ENCODE measurements around the gene METTL27. TPM values are rescaled to one million over a fixed set of nuclear protein-coding genes. Genes with fewer than 3 reads are reported as not detected.
"Not testable (repeated sequence)": the region's sequence is repeated elsewhere in the genome, so short reads cannot be mapped to it uniquely, and the experiment has no call there.

Gene METTL27
- total RNA-seq, 2 donors from 2014 or later: 0.76 to 1.5 TPM

DNA sequence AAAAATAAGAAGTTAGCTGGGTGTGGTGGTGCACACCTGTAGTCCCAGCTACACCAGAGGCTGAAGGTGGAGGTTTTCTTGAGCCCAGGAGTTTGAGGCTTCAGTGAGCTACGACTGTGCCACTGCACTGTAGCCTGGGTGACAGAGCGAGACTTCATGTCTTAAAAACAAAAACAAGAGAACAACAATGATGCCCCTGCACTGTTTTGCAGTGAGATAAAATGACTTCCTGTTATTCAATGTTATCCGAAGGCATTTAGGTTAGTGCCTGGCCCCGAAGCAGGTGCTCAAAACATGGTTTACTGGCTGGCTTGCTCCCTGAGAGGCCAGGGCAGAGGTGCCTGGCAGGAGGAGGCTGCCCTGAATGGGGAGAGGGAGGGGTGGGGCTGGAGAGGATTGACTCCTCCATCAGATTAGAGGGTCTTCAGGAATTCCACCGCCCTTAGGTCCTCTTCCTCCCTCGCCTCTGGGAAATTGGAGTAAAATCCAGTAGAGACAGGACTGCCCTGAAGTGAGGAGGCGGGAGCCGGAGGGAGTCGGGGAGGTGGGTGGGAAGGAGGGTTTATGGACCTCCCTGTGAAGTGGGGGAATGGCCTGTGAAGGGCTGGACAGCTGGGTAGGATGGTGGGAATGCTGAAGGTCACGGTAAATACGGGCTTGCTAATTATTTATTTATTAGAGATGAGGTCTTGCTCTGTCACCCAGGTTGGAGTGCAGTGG is 18.3 kb downstream of the METTL27 start:
- H3K27me3 Mint-ChIP-seq: peaks cover 8% of the 10 kb centered on the region
- no peak for ATAC-seq (replicated peaks)
- H3K4me1 Mint-ChIP-seq: peaks cover 3% of the 10 kb centered on the region
- H3K27ac Mint-ChIP-seq: no peak overlapping the region
- no peak overlapping the region for H3K4me3 Mint-ChIP-seq
- H3K36me3 Mint-ChIP-seq (ENCODE audit: low read depth): no peaks in the 10 kb centered on the region
- no peaks in the 10 kb centered on the region for H3K9me3 Mint-ChIP-seq

DNA sequence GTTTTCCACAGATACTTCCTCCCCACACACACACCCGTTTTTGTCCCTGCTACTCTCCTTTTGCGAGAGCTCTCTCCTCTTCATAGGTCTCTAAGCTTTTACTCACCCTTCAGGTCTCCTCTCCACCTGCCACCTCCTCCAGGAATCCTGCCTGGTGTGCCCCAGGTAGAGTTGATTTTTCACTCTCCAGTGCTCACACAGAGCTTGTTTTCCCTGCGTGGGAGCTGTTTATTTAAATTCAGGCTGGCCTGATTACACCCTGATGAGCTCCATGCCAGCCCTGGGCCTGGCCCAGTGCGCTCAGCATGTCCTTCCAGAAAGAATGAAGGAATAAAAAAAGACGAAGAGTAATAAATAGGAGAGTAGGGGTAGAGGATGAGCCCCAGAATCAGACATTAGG is 19.1 kb downstream of the METTL27 start:
- no peaks in the 10 kb centered on the region for H3K36me3 Mint-ChIP-seq (ENCODE audit: low read depth)
- no peak overlapping the region for H3K27ac Mint-ChIP-seq
- no peaks in the 10 kb centered on the region for H3K9me3 Mint-ChIP-seq
- peaks cover 3% of the 10 kb centered on the region for H3K4me1 Mint-ChIP-seq
- ATAC-seq (replicated peaks): no peak
- no peak overlapping the region for H3K4me3 Mint-ChIP-seq
- H3K27me3 Mint-ChIP-seq: peaks cover 8% of the 10 kb centered on the region

DNA sequence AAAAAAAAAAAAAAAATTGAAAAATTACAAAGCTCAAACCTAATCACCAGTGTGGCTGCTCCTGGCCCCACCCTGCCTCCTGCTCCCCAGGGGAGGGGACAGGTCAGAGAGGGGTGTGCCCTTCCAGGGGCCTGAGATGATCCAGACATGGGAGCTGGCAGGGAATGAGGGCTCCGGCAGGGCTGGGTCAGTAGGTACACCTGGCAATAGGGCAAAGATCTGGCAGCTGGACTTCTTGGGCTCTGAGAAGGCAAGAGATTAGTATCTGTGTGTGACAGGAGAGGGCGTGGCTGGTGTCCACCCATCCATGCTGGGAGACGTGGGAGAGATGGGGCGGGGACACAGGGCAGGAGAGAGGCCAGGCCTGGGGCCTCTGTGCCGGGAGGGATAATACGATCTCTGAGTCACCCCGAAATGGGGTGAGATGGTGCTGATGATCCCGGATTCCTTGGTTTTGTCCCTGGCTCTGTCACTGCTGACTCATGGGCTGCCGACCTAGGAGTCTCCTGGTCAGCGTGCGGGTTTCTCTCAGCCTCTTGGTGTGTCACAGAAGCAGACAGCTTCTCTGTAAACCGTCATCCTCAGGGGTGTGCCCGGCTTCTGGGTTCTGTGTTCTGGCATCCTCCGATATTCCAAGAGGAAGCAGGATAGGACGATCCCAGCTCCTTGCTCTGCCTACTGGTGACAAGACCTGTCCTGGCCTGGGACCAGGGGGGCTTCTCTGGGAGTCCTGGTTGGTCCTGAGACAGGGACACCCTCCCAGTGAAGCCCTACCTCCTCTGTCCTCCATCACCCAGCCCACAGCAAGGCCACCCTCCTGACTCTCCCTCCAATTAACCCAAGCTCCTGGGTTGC is 19.8 kb downstream of the METTL27 start:
- H3K4me1 Mint-ChIP-seq: peaks cover 3% of the 10 kb centered on the region
- H3K4me3 Mint-ChIP-seq: no peak overlapping the region
- ATAC-seq (replicated peaks): no peak
- no peaks in the 10 kb centered on the region for H3K9me3 Mint-ChIP-seq
- H3K27ac Mint-ChIP-seq: no peak overlapping the region
- peaks cover 8% of the 10 kb centered on the region for H3K27me3 Mint-ChIP-seq
- no peaks in the 10 kb centered on the region for H3K36me3 Mint-ChIP-seq (ENCODE audit: low read depth)

DNA sequence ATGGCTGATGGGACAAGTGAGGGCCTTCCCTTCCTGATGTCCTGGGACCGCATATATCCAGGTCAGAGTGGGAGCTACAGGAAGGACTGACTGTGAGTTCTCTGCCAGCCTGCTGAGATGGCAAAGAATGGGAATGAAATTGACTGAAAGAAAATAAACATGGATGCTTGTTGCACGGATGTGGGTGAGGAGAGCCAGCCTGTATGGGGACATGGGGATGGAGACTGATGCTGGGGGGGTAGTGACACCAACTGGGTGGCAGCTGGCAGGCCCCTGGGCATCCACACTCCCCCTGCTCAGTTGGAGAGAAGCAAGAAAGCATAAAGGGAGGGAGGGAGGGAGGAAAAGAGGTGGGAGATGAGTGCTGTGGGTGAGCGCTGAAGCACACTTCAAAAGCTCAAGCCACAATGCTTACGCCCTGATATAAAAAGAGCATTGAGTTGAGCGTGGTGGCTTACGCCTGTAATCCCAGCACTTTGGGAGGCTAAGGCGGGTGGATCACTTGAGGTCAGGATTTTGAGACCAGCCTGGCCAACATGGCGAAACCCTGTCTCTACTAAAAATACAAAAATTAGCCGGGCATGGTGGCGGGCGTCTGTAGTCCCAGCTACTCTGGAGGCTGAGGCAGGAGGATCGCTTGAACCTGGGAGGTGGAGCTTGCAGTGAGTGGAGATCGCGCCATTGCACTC is 20.6 kb downstream of the METTL27 start:
- H3K4me1 Mint-ChIP-seq; H3K27me3 Mint-ChIP-seq; H3K36me3 Mint-ChIP-seq (ENCODE audit: low read depth); H3K27ac Mint-ChIP-seq; ATAC-seq (replicated peaks); H3K4me3 Mint-ChIP-seq; H3K9me3 Mint-ChIP-seq: not testable (repeated sequence)

DNA sequence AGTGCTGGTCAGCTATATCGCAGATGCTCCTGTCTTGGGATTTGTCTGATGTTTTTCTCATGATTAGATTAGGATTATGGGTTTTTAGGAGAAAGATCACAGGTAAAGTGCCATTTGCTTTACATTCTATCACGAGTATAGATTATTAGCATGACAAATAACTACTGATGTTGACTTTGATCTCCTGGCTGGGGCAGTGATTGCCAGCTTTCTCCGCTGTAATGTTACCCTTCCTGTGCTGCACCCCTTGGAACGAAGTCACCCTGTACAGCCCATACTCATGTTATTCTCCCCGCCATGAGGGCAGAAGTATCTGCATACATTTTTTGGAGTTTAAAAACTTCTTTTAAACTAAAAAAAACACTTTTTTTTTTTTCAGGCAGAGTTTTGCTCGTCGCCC is 22.3 kb downstream of the METTL27 start:
- Mint-ChIP-seq H3K4me1 (no peaks in the 10 kb centered on the region), H3K27ac (no peak overlapping the region), H3K27me3 (peaks cover 11% of the 10 kb centered on the region), H3K9me3 (no peaks in the 10 kb centered on the region), H3K36me3 (ENCODE audit: low read depth) (no peaks in the 10 kb centered on the region), H3K4me3 (no peak overlapping the region)
- ATAC-seq (replicated peaks): no peak

DNA sequence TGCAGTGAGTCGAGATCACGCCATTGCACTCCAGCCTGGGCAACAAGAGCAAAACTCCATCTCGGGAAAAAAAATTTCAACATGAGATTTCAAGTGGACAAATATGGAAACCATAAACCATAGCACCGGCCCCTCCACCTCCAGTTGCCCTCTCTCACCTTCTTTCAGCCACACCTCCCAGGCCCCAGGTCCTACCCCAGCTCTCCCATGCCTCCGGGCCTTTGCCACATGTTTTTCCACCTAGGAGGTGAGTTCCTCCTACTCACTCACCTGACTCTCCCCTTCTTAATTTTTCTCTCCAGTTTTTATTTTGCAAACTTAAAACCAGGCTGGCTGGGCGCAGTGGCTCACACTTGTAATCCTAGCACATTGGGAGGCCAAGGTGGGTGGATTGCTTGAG is 25.2 kb downstream of the METTL27 start:
- H3K4me1 Mint-ChIP-seq: no peaks in the 10 kb centered on the region
- H3K4me3 Mint-ChIP-seq: no peak overlapping the region
- no peak overlapping the region for H3K27ac Mint-ChIP-seq
- peaks cover 14% of the 10 kb centered on the region for H3K27me3 Mint-ChIP-seq
- no peaks in the 10 kb centered on the region for H3K9me3 Mint-ChIP-seq
- ATAC-seq (replicated peaks): no peak
- no peaks in the 10 kb centered on the region for H3K36me3 Mint-ChIP-seq (ENCODE audit: low read depth)

DNA sequence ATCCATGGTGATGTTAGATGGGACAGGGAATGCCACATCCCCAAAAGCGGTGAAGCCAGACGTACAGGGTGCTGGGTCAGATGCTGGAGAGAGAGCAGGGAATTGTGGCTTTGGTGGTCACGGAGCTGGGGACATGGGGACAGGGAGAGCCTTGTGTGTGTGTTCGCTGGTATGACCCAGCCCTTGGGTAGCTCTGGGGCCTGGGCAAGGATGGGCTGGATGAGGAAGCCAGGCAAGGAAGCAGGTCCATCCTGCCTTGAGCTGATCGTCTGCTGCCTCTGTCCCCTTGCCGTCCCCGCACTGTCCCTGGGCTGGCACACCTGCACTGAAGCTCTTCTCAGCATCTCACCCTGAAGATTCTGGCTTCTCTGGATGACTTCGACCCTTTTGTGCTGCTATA is 26.9 kb downstream of the METTL27 start:
- Mint-ChIP-seq H3K4me3 (no peak overlapping the region), H3K36me3 (ENCODE audit: low read depth) (no peaks in the 10 kb centered on the region), H3K27ac (no peak overlapping the region), H3K9me3 (no peaks in the 10 kb centered on the region), H3K27me3 (peaks cover 10% of the 10 kb centered on the region), H3K4me1 (no peaks in the 10 kb centered on the region)
- no peak for ATAC-seq (replicated peaks)

DNA sequence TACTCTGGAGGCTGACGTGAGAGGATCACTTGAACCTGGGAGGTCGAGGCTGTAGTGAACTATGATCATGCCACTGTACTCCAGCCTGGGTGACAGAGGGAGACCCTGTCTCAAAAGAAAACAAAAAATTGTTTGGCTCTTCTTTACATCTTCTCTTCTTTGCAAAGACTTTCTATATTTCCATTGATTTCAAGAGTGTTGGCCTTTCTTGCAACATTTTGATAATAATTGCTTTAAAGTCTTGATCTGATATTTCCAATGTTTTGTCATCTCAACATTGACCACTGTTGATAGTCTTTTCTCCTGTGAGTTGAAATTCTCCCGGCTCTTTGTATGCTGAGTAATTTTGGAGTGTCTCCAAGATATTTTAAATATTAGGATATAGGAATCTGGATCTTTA is 29.3 kb downstream of the METTL27 start:
- H3K27me3 Mint-ChIP-seq: peaks cover 10% of the 10 kb centered on the region

DNA sequence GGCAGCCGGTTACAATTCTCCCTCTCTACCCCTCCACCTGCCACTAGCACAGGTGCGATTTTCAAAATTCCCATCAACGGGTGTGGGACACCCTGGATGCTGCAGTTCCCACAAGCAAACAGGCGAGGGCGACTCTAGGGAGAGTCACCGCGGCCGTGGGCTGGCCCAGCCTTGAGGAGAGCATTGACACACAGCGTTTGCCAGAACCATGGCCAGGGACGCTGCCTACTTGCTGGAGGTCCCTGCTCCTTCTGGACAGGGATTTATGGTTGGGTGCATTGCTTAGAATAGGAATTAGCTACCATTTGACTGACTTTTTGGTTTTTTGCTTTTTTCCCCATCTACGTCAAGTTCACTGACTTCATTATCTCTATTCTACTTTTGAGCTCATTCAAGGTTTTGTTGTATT is 30.6 kb downstream of the METTL27 start:
- ATAC-seq (replicated peaks): peak; percentile 82
- Mint-ChIP-seq H3K9me3 (no peaks in the 10 kb centered on the region), H3K27me3 (peaks cover 10% of the 10 kb centered on the region), H3K4me1 (no peaks in the 10 kb centered on the region), H3K4me3 (no peak overlapping the region), H3K27ac (no peak overlapping the region), H3K36me3 (ENCODE audit: low read depth) (no peaks in the 10 kb centered on the region)

More for the DNA sequence above, 29.3 kb downstream of the METTL27 start:
- H3K4me3 Mint-ChIP-seq: no peak overlapping the region
- ATAC-seq (replicated peaks): no peak
- H3K27ac Mint-ChIP-seq: no peak overlapping the region
- H3K36me3 Mint-ChIP-seq (ENCODE audit: low read depth): no peaks in the 10 kb centered on the region
- H3K4me1 Mint-ChIP-seq: no peaks in the 10 kb centered on the region
- H3K9me3 Mint-ChIP-seq: no peaks in the 10 kb centered on the region

DNA sequence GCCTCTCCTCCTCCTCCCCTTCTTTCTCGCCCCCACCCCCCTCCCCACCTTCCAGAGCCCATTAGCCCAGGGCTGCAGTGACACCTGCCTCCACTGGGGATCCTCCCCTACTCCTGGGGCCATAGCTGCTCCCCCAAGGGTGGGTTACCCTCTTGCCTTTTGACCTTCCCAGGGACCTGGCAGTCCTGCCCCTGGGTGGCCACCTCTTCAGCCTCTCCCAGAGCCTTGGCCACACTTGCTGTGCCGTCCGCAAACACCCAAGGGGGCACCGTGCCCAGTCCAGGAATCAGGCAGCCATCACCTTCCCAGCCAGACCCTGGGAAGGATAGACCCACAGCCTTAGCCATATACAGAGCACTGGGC is 31.3 kb downstream of the METTL27 start:
- H3K27ac Mint-ChIP-seq: no peak overlapping the region
- no peaks in the 10 kb centered on the region for H3K4me1 Mint-ChIP-seq
- H3K4me3 Mint-ChIP-seq: no peak overlapping the region
- H3K27me3 Mint-ChIP-seq: peaks cover 10% of the 10 kb centered on the region
- no peaks in the 10 kb centered on the region for H3K36me3 Mint-ChIP-seq (ENCODE audit: low read depth)
- no peaks in the 10 kb centered on the region for H3K9me3 Mint-ChIP-seq
- ATAC-seq (replicated peaks): no peak

DNA sequence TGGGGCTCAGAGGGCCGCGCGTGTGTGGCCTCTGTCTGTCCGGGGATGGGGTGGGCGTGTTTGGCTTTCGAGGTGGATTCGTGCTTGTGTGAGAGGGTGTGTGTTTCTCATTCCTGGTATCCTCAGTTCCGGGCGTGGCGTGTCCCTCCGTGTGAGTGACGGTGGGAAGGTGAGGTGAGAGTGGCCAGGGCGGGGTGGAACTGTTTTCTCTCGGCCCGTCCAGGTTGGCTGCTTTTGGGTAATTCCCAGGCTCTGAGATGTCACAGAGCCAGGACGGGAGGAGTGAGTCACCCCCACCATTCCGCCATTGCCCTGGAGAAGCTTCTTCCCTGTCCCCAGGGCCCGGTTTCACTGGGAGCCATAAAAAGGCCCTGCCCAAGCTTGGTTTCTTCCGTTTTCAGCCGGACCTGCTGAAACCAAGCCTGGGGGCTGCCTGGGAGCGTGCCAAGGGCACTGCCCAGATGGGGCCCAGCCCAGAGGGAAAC is 32.8 kb downstream of the METTL27 start:
- Mint-ChIP-seq H3K36me3 (ENCODE audit: low read depth) (no peaks in the 10 kb centered on the region), H3K4me3 (no peak overlapping the region), H3K27ac (no peak overlapping the region), H3K4me1 (no peaks in the 10 kb centered on the region), H3K9me3 (no peaks in the 10 kb centered on the region), H3K27me3 (peaks cover 9% of the 10 kb centered on the region)
- ATAC-seq (replicated peaks): no peak

DNA sequence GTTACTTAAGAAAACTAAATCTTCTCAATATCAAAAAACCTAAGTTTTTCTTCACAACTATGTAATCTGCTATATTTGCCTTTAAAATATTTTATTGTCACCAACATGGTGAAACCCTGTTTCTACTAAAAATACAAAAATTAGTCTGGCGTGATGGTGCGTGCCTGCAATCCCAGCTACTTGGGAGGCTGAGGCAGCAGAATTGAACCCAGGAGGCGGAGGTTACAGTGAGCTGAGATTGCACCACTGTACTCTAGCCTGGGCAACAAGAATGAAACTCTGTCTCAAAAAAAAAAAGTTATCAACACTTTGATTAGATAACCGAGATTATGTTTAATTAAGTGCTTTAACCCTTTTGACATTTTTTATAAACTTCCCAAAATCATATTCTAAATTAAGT is 39.9 kb downstream of the METTL27 start:
- Mint-ChIP-seq H3K27ac (no peak overlapping the region), H3K4me1 (no peaks in the 10 kb centered on the region), H3K4me3 (no peak overlapping the region), H3K36me3 (ENCODE audit: low read depth) (no peaks in the 10 kb centered on the region), H3K27me3 (peaks cover 14% of the 10 kb centered on the region), H3K9me3 (no peaks in the 10 kb centered on the region)
- no peak for ATAC-seq (replicated peaks)

DNA sequence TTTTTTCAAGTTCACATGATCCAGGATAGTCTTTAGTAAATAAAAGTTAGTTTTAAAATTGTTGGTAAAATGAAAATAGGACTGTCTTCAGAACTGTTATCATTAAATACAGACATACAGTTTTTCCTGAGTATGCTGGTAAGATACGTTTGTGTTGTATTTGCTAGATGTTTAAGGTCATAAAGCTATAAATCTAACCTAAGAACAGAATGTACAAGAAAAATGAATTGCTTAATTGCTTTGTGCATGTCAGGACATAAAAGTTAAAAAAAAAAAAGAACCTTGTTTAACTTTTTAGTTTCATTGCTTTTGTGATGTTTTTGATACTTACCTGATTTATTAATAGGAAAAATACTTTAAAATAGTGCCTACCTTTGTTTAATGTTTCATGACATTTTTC is 40.7 kb downstream of the METTL27 start:
- Mint-ChIP-seq H3K4me1 (no peaks in the 10 kb centered on the region), H3K27me3 (peaks cover 14% of the 10 kb centered on the region), H3K27ac (no peak overlapping the region), H3K9me3 (no peaks in the 10 kb centered on the region), H3K4me3 (no peak overlapping the region), H3K36me3 (ENCODE audit: low read depth) (no peaks in the 10 kb centered on the region)
- no peak for ATAC-seq (replicated peaks)

DNA sequence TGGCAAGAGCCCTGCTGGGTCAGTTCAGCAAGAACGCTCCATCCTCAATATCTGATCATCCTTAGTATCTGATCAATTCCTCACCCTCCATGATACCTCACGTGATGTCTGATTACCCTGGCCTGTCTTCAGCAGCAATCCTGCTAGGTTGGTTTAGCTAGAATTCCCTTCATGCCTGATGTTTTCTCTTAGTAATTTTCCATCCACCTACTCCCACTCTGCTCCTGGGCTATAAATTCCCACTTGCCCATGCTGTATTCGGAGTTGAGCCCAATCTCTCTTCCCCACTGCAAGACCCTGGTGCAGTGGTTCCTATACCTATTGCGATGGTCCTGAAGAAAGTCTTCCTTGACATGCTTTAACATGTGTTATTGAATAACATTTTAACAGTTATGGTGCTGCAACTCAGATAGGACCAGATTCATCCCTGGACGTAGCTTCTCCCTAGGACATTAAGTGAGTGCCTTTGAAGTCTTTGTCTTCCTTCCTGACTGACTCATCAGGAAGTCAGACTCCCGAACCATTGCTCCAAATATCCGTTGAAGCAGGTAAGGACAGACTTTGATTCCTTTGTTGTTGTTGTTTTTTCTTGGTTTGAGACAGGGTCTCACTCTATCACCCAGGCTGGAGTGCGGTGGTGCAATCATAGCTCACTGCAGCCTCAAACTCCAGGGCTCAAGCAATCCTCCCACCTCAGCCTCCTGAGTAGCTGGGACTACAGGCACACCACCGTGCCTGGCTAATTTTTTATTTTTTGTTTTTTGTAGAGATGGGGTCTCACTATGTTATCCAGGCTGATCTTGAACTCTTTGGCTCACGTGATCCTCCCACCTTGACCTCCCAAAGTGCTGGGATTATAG is 42.8 kb downstream of the METTL27 start:
- Mint-ChIP-seq H3K27ac (no peak overlapping the region), H3K4me1 (no peaks in the 10 kb centered on the region), H3K27me3 (peaks cover 11% of the 10 kb centered on the region), H3K4me3 (no peak overlapping the region), H3K9me3 (no peaks in the 10 kb centered on the region), H3K36me3 (ENCODE audit: low read depth) (no peaks in the 10 kb centered on the region)
- no peak for ATAC-seq (replicated peaks)

All from activated T-helper 17 cell treated with anti-CD3 and anti-CD28 coated beads, Interleukin-2, amount 50 U/mL, for 72 hours (primary cell).